Esophagus squamous epithelium (tissue), 5 donors: ENCODE measurements around the gene KLHL6. TPM values are rescaled to one million over a fixed set of nuclear protein-coding genes. Genes with fewer than 3 reads are reported as not detected.
"Not testable (repeated sequence)": the region's sequence is repeated elsewhere in the genome, so short reads cannot be mapped to it uniquely, and the experiment has no call there.

Experiments
- DNase-seq: peaks from one replicate; lab custom pipeline; 2025; lab: John Stamatoyannopoulos, UW
- H3K27ac ChIP-seq, 4 donors: fragments of 200-600 bp; sonication (generic); one replicate each; pipeline ENCODE4 v1.5.1; 2016 to 2019; ENCODE audit warnings: mild to moderate bottlenecking in 1 of 4
- H3K27me3 ChIP-seq, 4 donors: fragments of 200-600 bp; sonication (generic); 1 replicate in 3 of 4; 2 replicates in 1 of 4; pipeline versions ENCODE4 v1.5.1 to v1.6.0; 2017 to 2021; ENCODE audit warnings: antibody characterized with exemption in 1 of 4
- H3K36me3 ChIP-seq, 3 donors: fragments of 200-600 bp; sonication (generic); one replicate each; pipeline ENCODE4 v1.5.1; 2016 to 2019
- H3K4me1 ChIP-seq, 3 donors: fragments of 200-600 bp; sonication (generic); one replicate each; pipeline ENCODE4 v1.5.1; 2017 to 2019
- H3K4me3 ChIP-seq, 4 donors: fragments of 200-600 bp; sonication (generic); 1 replicate in 3 of 4; 2 replicates in 1 of 4; pipeline ENCODE4 v1.5.1; 2016 to 2019; ENCODE audit warnings: mild to moderate bottlenecking in 2 of 4, moderate library complexity in 1 of 4
- H3K9me3 ChIP-seq, 3 donors: fragments of 200-600 bp; sonication (generic); one replicate each; pipeline ENCODE4 v1.5.1; 2016 to 2019
- POLR2A ChIP-seq, 4 donors: fragments of 450-650 bp; IDR thresholded peaks; one replicate each; pipeline ENCODE4 v1.6.1; 2017; ENCODE audit warnings: antibody characterized with exemption in 4 of 4, mild to moderate bottlenecking in 4 of 4, moderate library complexity in 3 of 4
- WGBS, 2 donors: methylation state at CpG; one replicate each; pipeline ENCODE4 v1.1.5; 2018; 5-methylcytosine and 5-hydroxymethylcytosine counted together
- intact Hi-C: fragments of 100-400 bp; cut with DNase I; formaldehyde crosslinking; loops from one replicate; pipeline ENCODE4 v1.15.0; 2022
- total RNA-seq, 4 donors: library from RNA; depleted of rRNA; stranded (reverse); fragments of >200 nt; gene quantifications; one replicate each; pipeline ENCODE4 v1.1.0, GENCODE V29; 2016
- TF ChIP-seq, protein P1 (sequence below), 6 experiments: fragments of 450-650 bp in 4 of 6; fragments of 200-600 bp in 2 of 6; sonication (generic) in 2 of 6; IDR thresholded peaks; one replicate each; pipeline ENCODE4 v1.5.1; 2016 to 2019; ENCODE audit warnings: antibody characterized with exemption in 6 of 6, mild to moderate bottlenecking in 4 of 6, moderate library complexity in 4 of 6
- donor health status: DM: yes; HTN: yes; CAD: no.

Gene KLHL6
- total RNA-seq, 4 donors from 2014 or later: 0.66 to 2.7 (median 1.8) TPM; not detected in 1

DNA sequence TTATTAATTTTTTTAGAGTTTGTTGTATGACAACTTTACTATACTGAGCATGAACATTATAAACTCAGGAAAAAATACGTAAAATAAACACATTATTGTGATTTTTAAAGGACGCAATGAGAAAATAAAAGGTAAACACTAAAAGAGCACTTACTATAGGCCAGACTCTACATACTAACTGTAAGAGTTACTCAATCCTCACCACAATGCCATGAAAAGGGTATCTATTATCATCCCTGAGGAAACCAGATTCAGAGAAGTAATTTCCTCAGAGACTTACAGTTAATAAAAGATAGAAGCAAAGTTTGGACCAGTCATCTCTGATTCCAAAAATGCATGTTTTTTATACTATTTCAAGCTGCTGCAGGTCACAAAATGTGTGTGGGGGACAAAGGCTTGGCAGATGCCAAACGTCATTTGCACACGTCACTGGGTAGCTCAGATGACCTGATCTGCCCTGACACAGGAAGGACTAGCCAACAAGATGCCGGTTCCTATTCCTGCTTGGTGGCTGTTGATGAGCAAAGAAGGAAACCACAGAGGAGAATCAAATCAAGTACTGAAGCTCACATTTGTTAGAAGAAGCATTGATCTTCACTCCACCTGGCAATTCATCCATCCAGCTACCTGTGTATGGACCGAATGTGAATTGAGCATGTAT is 42.3 kb downstream of the KLHL6 start:
- intact Hi-C loops: no loop called here
- TF ChIP-seq POLR2A (IDR thresholded peaks at IDR 0.05): no peak
- Histone ChIP-seq H3K27me3 (peaks cover 0 to 30% (median 0%) of the 10 kb centered on the region in 4 donors), H3K4me3 (no peak overlapping the region), H3K36me3 (no peaks in the 10 kb centered on the region), H3K9me3 (no peaks in the 10 kb centered on the region), H3K27ac (no peak overlapping the region), H3K4me1 (no peaks in the 10 kb centered on the region)
- 68 to 72% methylated on average over 6 of the region's 6 CpGs for WGBS, 2 donors
- no peak for DNase-seq

DNA sequence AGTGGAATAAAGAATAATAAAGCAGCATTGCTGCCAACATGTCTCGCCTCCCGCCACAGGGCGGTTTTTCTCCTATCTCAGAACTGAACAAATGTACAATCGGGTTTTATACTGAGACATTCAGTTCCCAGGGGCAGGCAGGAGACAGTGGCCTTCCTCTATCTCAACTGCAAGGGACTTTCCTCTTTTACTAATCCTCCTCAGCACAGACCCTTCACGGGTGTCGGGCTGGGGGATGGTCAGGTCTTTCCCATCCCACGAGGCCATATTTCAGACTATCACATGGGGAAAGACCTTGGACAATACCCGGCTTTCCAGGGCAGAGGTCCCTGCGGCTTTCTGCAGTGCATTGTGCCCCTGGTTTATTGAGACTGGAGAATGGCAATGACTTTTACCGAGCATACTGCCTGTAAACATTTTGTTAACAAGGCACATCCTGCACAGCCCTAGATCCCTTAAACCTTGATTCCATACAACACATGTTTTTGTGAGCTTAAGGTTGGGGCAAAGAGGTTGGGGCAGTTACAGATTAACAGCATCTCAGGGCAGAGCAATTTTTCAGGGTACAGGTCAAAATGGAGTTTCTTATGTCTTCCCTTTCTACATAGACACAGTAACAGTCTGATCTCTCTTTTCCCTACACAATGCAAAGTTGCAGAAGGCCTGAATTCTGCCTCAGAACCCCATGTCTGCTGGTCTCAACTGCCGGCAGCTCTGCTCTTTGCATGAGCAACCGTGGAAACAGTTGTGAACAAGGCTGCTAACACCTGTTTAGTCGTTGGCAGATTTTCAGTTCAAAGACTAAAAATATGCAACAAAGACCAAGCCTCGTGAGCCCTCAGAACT is 44.0 kb downstream of the KLHL6 start:
- H3K9me3 ChIP-seq, H3K36me3 ChIP-seq, DNase-seq, H3K4me3 ChIP-seq, intact Hi-C loops, H3K4me1 ChIP-seq: not testable (repeated sequence)
- H3K27me3 ChIP-seq: peaks cover 0 to 17% (median 0%) of the 10 kb centered on the region in 4 donors
- WGBS, 2 donors: 71 to 75% methylated on average over 14 of the region's 14 CpGs
- peak overlapping the region in 1 of 4 donors; percentile 14 for H3K27ac ChIP-seq

DNA sequence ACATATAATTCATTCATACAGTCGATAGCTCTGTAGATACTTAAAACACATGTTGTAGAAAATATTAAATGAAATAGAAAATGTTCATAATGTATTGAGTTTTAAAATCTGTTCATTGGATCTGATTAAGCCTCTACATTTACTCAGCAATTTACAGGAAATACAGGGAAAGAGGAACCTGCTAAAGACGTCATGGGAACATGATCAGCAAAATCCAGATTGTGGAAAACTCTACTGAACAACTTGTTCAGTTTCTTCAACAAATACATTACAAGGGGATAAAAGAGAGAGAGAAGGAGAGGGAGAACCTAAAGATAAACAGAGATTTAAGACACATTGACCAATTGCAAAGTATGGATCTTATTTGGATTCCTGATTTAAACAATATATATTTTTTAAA is 46.7 kb downstream of the KLHL6 start:
- H3K36me3 ChIP-seq: no peaks in the 10 kb centered on the region
- no peak for TF ChIP-seq POLR2A (IDR thresholded peaks at IDR 0.05)
- TF ChIP-seq, protein P1, sequence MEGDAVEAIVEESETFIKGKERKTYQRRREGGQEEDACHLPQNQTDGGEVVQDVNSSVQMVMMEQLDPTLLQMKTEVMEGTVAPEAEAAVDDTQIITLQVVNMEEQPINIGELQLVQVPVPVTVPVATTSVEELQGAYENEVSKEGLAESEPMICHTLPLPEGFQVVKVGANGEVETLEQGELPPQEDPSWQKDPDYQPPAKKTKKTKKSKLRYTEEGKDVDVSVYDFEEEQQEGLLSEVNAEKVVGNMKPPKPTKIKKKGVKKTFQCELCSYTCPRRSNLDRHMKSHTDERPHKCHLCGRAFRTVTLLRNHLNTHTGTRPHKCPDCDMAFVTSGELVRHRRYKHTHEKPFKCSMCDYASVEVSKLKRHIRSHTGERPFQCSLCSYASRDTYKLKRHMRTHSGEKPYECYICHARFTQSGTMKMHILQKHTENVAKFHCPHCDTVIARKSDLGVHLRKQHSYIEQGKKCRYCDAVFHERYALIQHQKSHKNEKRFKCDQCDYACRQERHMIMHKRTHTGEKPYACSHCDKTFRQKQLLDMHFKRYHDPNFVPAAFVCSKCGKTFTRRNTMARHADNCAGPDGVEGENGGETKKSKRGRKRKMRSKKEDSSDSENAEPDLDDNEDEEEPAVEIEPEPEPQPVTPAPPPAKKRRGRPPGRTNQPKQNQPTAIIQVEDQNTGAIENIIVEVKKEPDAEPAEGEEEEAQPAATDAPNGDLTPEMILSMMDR (IDR thresholded peaks at IDR 0.05): no peak
- no peak for DNase-seq
- H3K4me1 ChIP-seq: no peaks in the 10 kb centered on the region
- no peak overlapping the region for H3K27ac ChIP-seq
- intact Hi-C loops: no loop called here
- no peaks in the 10 kb centered on the region for H3K27me3 ChIP-seq
- H3K9me3 ChIP-seq: peaks cover 0 to 10% (median 0%) of the 10 kb centered on the region in 3 donors
- 66 to 73% methylated on average over 2 of the region's 2 CpGs for WGBS, 2 donors
- H3K4me3 ChIP-seq: no peak overlapping the region

DNA sequence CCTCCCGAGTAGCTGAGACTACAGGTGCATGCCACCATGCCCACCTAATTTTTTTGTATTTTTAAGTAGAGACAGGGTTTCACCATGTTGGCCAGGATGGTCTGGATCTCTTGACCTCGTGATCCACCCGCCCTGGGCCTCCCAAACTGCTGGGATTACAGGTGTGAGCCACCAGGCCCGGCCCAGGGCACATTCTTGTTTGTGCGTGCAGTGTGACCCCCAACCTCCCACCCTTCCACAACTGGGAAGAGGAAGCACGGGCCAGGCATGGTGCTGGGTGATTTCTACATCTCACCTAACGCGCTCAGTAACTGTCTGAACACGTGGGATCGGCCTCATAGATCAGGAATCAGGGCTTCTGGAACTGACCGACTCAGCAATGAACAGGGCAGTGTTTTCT is 48.0 kb downstream of the KLHL6 start:
- Histone ChIP-seq H3K27ac (no peak overlapping the region), H3K4me3 (no peak overlapping the region), H3K9me3 (peaks cover 0 to 10% (median 0%) of the 10 kb centered on the region in 3 donors), H3K36me3 (no peaks in the 10 kb centered on the region), H3K27me3 (no peaks in the 10 kb centered on the region), H3K4me1 (no peaks in the 10 kb centered on the region)
- DNase-seq: no peak
- WGBS, 2 donors: 81 to 86% methylated on average over 8 to 10 of the region's 11 CpGs
- TF ChIP-seq, protein P1 (IDR thresholded peaks at IDR 0.05): no peak
- no peak for TF ChIP-seq POLR2A (IDR thresholded peaks at IDR 0.05)
- intact Hi-C loops: no loop called here

DNA sequence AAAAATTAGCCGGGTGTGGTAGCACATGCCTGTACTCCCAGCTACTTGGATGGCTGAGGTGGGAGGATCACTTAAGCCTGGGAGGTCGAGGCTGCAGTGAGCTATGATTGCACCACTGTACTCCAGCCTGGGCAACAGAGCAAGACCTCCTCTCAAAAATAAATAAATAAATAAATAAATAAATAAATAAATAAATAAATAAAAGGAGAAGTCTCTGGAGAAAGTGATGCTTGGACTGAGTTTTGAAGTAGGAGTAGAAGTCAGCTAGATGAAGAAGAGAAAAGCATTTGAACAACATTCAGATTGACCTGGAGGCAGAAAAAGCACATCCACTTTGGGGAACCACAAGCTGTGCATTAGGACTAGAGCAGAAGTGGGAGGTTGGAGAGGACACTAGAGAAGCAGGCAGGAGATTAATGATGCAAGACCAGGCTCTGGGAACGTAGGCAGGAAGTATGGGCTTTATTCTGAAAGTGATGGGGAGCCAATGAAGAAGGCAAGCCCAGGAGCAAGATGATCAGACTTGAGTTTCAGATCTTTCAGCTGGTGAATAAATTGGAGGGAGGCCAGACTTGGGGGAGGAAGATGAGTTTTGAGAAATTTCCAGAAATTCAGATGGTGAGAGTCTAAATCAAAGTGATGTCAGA is 48.7 kb downstream of the KLHL6 start:
- intact Hi-C loops: no loop called here
- TF ChIP-seq POLR2A (IDR thresholded peaks at IDR 0.05): no peak
- TF ChIP-seq, protein P1 (IDR thresholded peaks at IDR 0.05): no peak
- no peaks in the 10 kb centered on the region for H3K36me3 ChIP-seq
- H3K4me1 ChIP-seq: no peaks in the 10 kb centered on the region
- no peak overlapping the region for H3K4me3 ChIP-seq
- DNase-seq: no peak
- H3K9me3 ChIP-seq: peaks cover 0 to 10% (median 0%) of the 10 kb centered on the region in 3 donors
- no peaks in the 10 kb centered on the region for H3K27me3 ChIP-seq
- 65 to 80% methylated on average over 3 of the region's 3 CpGs for WGBS, 2 donors
- H3K27ac ChIP-seq: no peak overlapping the region
